Left lung (tissue), 10 donors: ENCODE results near the gene ANXA5. TPM values are rescaled to one million over a fixed set of nuclear protein-coding genes. Genes with fewer than 3 reads are reported as not detected.

Experiments used
- ATAC-seq: fragments of 200-7000 bp; cut with Tn5 transposase; one replicate; pipeline ENCODE4 v1.9.1; 2020; ENCODE audit warnings: moderate library complexity
- DNase-seq, 4 donors: peaks; one replicate each; pipeline ENCODE4 v3.0.0-alpha.2; 2013 to 2020
- H3K27ac ChIP-seq, 2 donors: fragments of 200-600 bp; sonication (generic) in 1 of 2; one replicate each; pipeline versions ENCODE4 v1.5.0 to v1.8.0; 2020 to 2021
- H3K27me3 ChIP-seq, 2 donors: fragments of 200-600 bp; sonication (generic) in 1 of 2; one replicate each; pipeline versions ENCODE4 v1.5.0 to v1.8.0; 2020 to 2021
- H3K36me3 ChIP-seq, 2 donors: fragments of 200-600 bp; sonication (generic) in 1 of 2; one replicate each; pipeline versions ENCODE4 v1.5.0 to v1.8.0; 2020 to 2021
- H3K4me1 ChIP-seq, 2 donors: fragments of 200-600 bp; one replicate each; pipeline ENCODE4 v1.8.0; 2021
- H3K4me3 ChIP-seq, 2 donors: fragments of 200-600 bp; sonication (generic) in 1 of 2; one replicate each; pipeline versions ENCODE4 v1.5.0 to v1.8.0; 2020 to 2021; ENCODE audit warnings: mild to moderate bottlenecking in 1 of 2
- H3K9me3 ChIP-seq, 2 donors: fragments of 200-600 bp; sonication (generic) in 1 of 2; one replicate each; pipeline versions ENCODE4 v1.5.0 to v1.8.0; 2020 to 2021
- intact Hi-C, 2 donors: fragments of 100-400 bp; cut with DNase I; formaldehyde crosslinking; loops; one replicate each; pipeline versions ENCODE4 v1.11.2 to v1.14.2; 2022
- polyA plus RNA-seq, 6 donors: library from polyadenylated mRNA; unstranded; fragments of 120-200 nt; gene quantifications; one replicate each; pipeline ENCODE4 v1.2.1, GENCODE V29; 2013; ENCODE audit not compliant: insufficient read length in 6 of 6
- total RNA-seq, 2 donors: library from RNA; stranded (reverse); fragmentation: NEBNext Ultra II Directional; extraction: Animal tissue kit (Norgen Biotek cat#: 25700); gene quantifications; one replicate each; pipeline ENCODE4 v1.2.1, GENCODE V29; 2021
- TF ChIP-seq, protein P1 (sequence below), 2 donors: fragments of 200-600 bp; sonication (generic) in 1 of 2; IDR thresholded peaks; one replicate each; pipeline versions ENCODE4 v1.5.0 to v1.8.0; 2021; ENCODE audit warnings: antibody characterized with exemption in 2 of 2
- donor health status: DM: no; HTN: yes; CAD: no.
- donor health status: DM: no; HTN: no; CAD: no.

The ANXA5 gene
- total and polyA plus RNA-seq, 8 donors: 565 to 725 (median 646) TPM

DNA sequence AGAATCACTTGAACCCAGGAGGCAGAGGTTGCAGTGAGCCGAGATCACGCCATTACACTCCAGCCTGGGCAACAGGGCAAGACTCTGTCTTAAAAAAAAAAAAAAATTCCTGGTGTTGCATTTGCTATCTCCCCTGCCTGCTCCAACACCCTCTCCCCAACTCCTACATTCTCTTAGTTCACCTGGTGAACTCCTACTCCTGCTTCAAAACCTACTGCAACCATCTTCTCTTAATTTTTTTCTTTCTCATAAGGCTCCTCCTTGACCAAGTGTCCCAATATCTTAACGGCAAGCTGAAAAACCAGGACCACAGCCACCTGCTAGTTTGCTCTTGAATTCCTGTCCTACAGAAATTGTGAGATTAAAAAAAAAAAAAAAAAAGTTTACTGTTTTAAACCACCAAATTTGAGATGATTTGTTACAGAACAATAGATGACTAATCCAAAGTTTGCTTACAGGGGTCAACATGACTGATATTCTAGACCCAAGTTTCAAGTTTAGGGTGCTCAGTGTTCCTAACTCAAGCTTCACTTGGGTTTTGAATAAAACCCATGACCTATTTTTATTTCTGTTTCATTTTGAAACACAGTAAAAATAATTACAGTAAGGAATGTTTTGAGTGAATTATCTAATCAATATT is 13.1 kb upstream of the ANXA5 start:
- TF ChIP-seq, protein P1, sequence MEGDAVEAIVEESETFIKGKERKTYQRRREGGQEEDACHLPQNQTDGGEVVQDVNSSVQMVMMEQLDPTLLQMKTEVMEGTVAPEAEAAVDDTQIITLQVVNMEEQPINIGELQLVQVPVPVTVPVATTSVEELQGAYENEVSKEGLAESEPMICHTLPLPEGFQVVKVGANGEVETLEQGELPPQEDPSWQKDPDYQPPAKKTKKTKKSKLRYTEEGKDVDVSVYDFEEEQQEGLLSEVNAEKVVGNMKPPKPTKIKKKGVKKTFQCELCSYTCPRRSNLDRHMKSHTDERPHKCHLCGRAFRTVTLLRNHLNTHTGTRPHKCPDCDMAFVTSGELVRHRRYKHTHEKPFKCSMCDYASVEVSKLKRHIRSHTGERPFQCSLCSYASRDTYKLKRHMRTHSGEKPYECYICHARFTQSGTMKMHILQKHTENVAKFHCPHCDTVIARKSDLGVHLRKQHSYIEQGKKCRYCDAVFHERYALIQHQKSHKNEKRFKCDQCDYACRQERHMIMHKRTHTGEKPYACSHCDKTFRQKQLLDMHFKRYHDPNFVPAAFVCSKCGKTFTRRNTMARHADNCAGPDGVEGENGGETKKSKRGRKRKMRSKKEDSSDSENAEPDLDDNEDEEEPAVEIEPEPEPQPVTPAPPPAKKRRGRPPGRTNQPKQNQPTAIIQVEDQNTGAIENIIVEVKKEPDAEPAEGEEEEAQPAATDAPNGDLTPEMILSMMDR (IDR thresholded peaks at IDR 0.05): no peak
- Histone ChIP-seq H3K9me3 (no peaks in the 10 kb centered on the region), H3K36me3 (no peaks in the 10 kb centered on the region), H3K27me3 (peaks cover 0 to 20% of the 10 kb centered on the region in 2 donors), H3K27ac (no peak overlapping the region), H3K4me1 (peaks cover 0 to 11% of the 10 kb centered on the region in 2 donors), H3K4me3 (no peak overlapping the region)
- DNase-seq (no peak), ATAC-seq (no peak)
- intact Hi-C loops: no loop called here

DNA sequence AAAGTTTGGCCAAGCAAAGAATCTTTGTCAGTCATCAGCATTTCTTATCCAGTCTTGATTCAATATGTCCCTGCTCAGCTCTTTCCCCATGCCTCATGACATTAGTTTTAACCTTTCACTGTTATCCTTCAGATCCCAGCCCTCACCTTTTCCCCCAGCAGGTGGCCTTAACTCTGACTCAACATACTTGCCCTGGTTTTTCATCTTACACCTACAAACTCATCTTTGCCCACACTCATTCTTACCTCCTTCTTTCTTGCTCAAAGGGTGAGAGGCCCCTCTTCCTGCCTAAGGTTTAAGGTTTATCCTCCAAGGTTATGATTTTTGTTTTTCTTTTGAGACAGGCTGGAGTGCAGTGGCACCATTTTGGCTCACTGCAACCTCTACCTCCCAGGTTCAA is 10.6 kb upstream of the ANXA5 start:
- no peak overlapping the region for H3K27ac ChIP-seq
- TF ChIP-seq, protein P1 (IDR thresholded peaks at IDR 0.05): no peak
- intact Hi-C loops: no loop called here

DNA sequence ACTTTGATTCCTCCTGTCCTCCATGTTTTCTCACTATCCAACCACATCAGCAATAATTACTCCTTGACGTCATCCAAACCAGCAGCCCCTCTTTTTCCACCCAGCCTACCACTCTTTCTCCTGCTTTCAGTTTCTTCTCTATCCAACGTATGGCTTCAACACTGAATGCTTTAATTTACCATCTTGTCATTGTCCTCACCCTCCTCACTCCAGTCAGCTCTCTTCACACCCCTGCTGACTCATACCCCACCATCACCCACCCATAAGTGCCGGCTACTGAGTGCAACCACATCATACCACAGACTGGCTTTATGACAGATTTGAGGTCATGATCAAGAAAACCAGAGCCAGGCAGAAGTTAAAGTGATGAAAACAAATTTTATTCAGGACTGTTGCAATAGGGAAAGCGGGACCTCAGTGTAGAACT is 9.8 kb upstream of the ANXA5 start:
- ATAC-seq (no peak), DNase-seq (no peak)
- no peaks in the 10 kb centered on the region for H3K9me3 ChIP-seq
- peaks cover 0 to 3% of the 10 kb centered on the region in 2 donors for H3K4me1 ChIP-seq
- no peak overlapping the region for H3K27ac ChIP-seq
- intact Hi-C loops: no loop called here
- H3K27me3 ChIP-seq: peaks cover 0 to 10% of the 10 kb centered on the region in 2 donors
- no peak overlapping the region for H3K4me3 ChIP-seq
- H3K36me3 ChIP-seq: no peaks in the 10 kb centered on the region
- TF ChIP-seq, protein P1 (IDR thresholded peaks at IDR 0.05): no peak

More for the DNA sequence above, 10.6 kb upstream of the ANXA5 start:
- Histone ChIP-seq H3K9me3 (no peaks in the 10 kb centered on the region), H3K4me1 (peaks cover 0 to 11% of the 10 kb centered on the region in 2 donors), H3K36me3 (no peaks in the 10 kb centered on the region), H3K4me3 (no peak overlapping the region), H3K27me3 (peaks cover 0 to 18% of the 10 kb centered on the region in 2 donors)
- ATAC-seq (no peak), DNase-seq (no peak)

DNA sequence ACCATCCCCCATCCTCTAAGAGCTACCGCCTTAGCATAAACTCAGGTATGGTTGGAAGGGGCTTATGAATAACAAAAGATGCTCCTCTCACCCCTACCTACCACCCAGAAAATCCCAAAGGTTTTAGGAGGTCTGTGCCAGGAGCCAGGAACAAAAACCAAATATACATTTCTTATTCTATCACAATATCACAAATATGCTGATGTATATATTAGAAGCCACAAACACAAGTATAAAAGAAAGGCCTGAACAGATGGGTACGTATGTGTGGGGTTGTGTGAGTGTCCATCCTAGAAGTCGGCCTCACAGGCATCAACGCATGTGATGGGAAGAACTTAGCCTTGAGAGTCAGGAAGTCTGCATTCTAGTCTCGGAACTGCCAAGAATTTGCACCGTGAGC is 8.7 kb upstream of the ANXA5 start:
- Histone ChIP-seq H3K36me3 (no peaks in the 10 kb centered on the region), H3K9me3 (no peaks in the 10 kb centered on the region), H3K4me3 (no peak overlapping the region), H3K27me3 (peaks cover 0 to 2% of the 10 kb centered on the region in 2 donors), H3K27ac (no peak overlapping the region), H3K4me1 (no peaks in the 10 kb centered on the region)
- ATAC-seq (no peak), DNase-seq (no peak)
- TF ChIP-seq, protein P1 (IDR thresholded peaks at IDR 0.05): no peak
- intact Hi-C loops: no loop called here

DNA sequence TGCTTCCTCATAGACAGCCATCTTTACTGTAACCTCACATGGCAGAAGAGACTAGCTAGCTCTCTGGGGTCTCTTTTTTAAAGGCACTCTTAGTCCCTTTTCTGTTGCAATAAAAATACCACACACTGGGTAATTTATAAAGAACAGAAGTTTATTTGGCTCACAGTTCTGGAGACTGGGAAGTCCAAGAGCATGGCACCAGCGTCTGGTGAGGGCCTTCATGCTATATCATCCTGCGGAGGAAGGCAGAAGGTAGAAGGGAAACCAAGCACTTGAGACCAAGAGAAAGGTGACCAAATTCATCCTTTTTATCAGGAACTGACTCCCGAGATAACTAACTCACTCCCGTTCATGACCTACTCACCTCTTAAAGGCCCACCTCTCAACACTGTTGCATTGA is 5.4 kb upstream of the ANXA5 start:
- Histone ChIP-seq H3K4me3 (no peak overlapping the region), H3K27me3 (no peaks in the 10 kb centered on the region), H3K36me3 (no peaks in the 10 kb centered on the region), H3K9me3 (no peaks in the 10 kb centered on the region), H3K4me1 (peaks cover 6 to 14% of the 10 kb centered on the region in 2 donors), H3K27ac (no peak overlapping the region)
- intact Hi-C loops: no loop called here
- TF ChIP-seq, protein P1 (IDR thresholded peaks at IDR 0.05): no peak
- ATAC-seq (no peak), DNase-seq (no peak)
